Neural crest cell (in vitro differentiated cells): ENCODE results near the gene GALNT17. TPM values are rescaled to one million over a fixed set of nuclear protein-coding genes. Genes with fewer than 3 reads are reported as not detected.

Experiments
- DNase-seq: peaks from one replicate; pipeline ENCODE4 v3.0.0; 2021; ENCODE audit warnings: low read depth, mixed read lengths, low spot score
- H3K27ac Mint-ChIP-seq: one replicate; pipeline ENCODE4 v1.8.0; 2021; ENCODE audit warnings: mild to moderate bottlenecking, mixed read lengths; ENCODE audit not compliant: unreplicated experiment
- H3K27me3 Mint-ChIP-seq: 2 replicates; pipeline ENCODE4 v1.8.0; 2021; ENCODE audit warnings: low read depth, mild to moderate bottlenecking, mixed read lengths
- H3K36me3 Mint-ChIP-seq: 2 replicates; pipeline ENCODE4 v1.8.0; 2021; ENCODE audit warnings: low read depth, mild to moderate bottlenecking, mixed read lengths
- H3K4me1 Mint-ChIP-seq: 2 replicates; pipeline ENCODE4 v1.8.0; 2021; ENCODE audit warnings: mixed read lengths
- H3K4me3 Mint-ChIP-seq: one replicate; pipeline ENCODE4 v1.8.0; 2021; ENCODE audit warnings: mild to moderate bottlenecking, mixed read lengths
- H3K9me3 Mint-ChIP-seq: 2 replicates; pipeline ENCODE4 v1.8.0; 2021; ENCODE audit warnings: mixed read lengths
- CTCF ChIP-seq: fragments of 200-600 bp; sonication (generic); conservative IDR thresholded peaks from 2 replicates; pipeline ENCODE4 v1.5.0; 2021; ENCODE audit warnings: antibody characterized with exemption, mild to moderate bottlenecking
- total RNA-seq: library from RNA; stranded (reverse); gene quantifications from 2 replicates; pipeline ENCODE4 v1.2.1, GENCODE V29; 2021

The GALNT17 gene
- total RNA-seq, 1 donor from 2014 or later: 11.0 TPM

GRCh38 chr7:71361451-71362032 is 229.6 kb downstream of the GALNT17 start:
- no peaks in the 10 kb centered on the region for H3K36me3 Mint-ChIP-seq
- H3K4me1 Mint-ChIP-seq: peaks cover 14% of the 10 kb centered on the region
- TF ChIP-seq CTCF: no peak
- H3K4me3 Mint-ChIP-seq: no peak overlapping the region
- H3K9me3 Mint-ChIP-seq: peaks cover 3% of the 10 kb centered on the region
- H3K27me3 Mint-ChIP-seq: no peaks in the 10 kb centered on the region
- no peak overlapping the region for H3K27ac Mint-ChIP-seq
- DNase-seq: no peak

- peaks cover 14% of the 10 kb centered on the region for H3K4me1 Mint-ChIP-seq
- no peaks in the 10 kb centered on the region for H3K36me3 Mint-ChIP-seq
- TF ChIP-seq CTCF: no peak
These were observed 230.3 kb downstream of the GALNT17 start for GRCh38 chr7:71362240-71362639.

GRCh38 chr7:71363223-71363622 is 231.3 kb downstream of the GALNT17 start:
- TF ChIP-seq CTCF: no peak
- H3K27me3 Mint-ChIP-seq: no peaks in the 10 kb centered on the region
- no peak for DNase-seq
- H3K36me3 Mint-ChIP-seq: no peaks in the 10 kb centered on the region
- peaks cover 14% of the 10 kb centered on the region for H3K4me1 Mint-ChIP-seq
- peaks cover 3% of the 10 kb centered on the region for H3K9me3 Mint-ChIP-seq
- no peak overlapping the region for H3K27ac Mint-ChIP-seq
- no peak overlapping the region for H3K4me3 Mint-ChIP-seq

More at GRCh38 chr7:71362240-71362639, 230.3 kb downstream of the GALNT17 start:
- Mint-ChIP-seq H3K9me3 (peaks cover 3% of the 10 kb centered on the region), H3K4me3 (no peak overlapping the region), H3K27me3 (no peaks in the 10 kb centered on the region), H3K27ac (no peak overlapping the region)
- no peak for DNase-seq

- no peak for DNase-seq
- no peak overlapping the region for H3K27ac Mint-ChIP-seq
- no peak overlapping the region for H3K4me3 Mint-ChIP-seq
- peaks cover 14% of the 10 kb centered on the region for H3K4me1 Mint-ChIP-seq
- no peak for TF ChIP-seq CTCF
- peaks cover 3% of the 10 kb centered on the region for H3K9me3 Mint-ChIP-seq
- H3K27me3 Mint-ChIP-seq: no peaks in the 10 kb centered on the region
- H3K36me3 Mint-ChIP-seq: no peaks in the 10 kb centered on the region
These were observed 231.7 kb downstream of the GALNT17 start for GRCh38 chr7:71363627-71364026.

- no peak for TF ChIP-seq CTCF
- H3K9me3 Mint-ChIP-seq: peaks cover 6% of the 10 kb centered on the region
- no peak overlapping the region for H3K27ac Mint-ChIP-seq
- no peaks in the 10 kb centered on the region for H3K27me3 Mint-ChIP-seq
- peaks cover 14% of the 10 kb centered on the region for H3K4me1 Mint-ChIP-seq
- H3K36me3 Mint-ChIP-seq: no peaks in the 10 kb centered on the region
- no peak for DNase-seq
- no peak overlapping the region for H3K4me3 Mint-ChIP-seq
These were observed 232.6 kb downstream of the GALNT17 start for GRCh38 chr7:71364551-71364950.
